ENCODE measurements around the gene EIF3D.
A peak's percentile ranks its signal among the peaks of the same experiment; 100 is the strongest.

EIF3D gene, protein sequence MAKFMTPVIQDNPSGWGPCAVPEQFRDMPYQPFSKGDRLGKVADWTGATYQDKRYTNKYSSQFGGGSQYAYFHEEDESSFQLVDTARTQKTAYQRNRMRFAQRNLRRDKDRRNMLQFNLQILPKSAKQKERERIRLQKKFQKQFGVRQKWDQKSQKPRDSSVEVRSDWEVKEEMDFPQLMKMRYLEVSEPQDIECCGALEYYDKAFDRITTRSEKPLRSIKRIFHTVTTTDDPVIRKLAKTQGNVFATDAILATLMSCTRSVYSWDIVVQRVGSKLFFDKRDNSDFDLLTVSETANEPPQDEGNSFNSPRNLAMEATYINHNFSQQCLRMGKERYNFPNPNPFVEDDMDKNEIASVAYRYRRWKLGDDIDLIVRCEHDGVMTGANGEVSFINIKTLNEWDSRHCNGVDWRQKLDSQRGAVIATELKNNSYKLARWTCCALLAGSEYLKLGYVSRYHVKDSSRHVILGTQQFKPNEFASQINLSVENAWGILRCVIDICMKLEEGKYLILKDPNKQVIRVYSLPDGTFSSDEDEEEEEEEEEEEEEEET

DNA sequence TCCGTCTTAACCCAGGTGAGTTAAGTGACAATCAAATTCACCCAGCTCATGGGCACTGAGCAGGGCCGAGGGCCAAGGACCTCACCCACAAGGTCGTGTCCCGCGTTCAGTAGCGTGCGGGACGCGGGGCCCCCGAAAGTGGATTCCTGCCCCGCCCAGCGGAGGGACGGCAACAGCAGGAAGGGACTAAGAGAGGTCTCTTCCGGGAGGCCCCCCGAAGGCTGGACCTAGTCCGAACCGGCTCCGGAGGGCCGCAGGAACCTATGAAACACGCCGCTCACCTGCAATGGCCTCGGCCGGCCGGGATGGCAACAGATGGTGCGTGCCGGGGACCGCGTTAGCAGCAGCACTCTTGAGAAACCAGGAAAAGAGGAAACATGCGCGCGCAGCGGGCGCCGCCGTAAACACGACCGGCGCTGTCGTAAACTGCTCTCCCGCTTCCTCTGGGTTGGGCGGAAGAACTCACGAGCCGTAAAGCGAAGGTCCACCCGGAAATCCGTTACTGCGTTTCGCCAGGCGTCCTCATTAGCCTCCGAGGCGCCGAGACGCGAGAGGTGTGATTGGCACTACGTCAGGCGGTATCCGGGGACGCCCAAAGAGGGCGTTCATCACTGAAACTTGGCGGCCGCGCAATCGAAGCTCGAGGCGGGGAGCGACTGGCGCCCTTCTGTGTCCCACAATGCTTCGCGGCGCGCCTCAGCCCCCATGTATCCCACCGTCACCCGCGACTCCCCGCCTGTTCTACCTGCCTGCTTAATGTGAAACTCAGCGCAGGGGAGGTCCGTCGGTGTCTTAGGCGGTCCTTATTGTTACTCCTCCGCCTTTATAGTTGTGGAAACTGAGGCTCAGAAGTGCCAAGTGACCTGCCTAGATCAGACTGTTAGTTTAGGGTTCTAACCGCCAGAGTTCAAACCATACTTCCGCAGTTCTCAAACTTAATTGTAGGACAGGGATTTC, at the start of gene EIF3D:
Gene EIF3D (minus strand): TSS at position 372 of the 957 bp plus-strand sequence. CDS start 3,045 bp downstream, outside the sequence.
- peak; percentile 94 to 100 for DNase-seq

DNA sequence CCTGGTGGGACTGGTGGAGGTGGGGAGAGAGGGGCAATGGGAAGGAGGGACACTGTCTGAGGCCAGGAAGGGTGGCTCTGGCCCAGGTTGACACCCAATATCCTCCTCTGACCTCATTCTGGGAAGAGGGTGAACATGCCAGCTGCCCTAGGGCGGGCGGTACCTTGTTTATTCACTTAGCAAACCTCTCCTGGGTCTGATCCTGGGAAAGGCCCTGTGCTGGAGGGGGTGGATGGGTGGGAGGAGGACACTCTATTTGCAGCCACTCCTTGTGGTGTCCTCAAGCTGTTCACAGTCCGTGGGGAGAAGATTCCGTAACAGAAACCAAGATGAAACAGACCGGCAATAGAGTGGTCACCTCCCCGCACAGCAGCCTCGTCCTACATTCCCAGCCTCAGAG, 49.7 kb upstream of the EIF3D start:
- no peak for DNase-seq

DNA sequence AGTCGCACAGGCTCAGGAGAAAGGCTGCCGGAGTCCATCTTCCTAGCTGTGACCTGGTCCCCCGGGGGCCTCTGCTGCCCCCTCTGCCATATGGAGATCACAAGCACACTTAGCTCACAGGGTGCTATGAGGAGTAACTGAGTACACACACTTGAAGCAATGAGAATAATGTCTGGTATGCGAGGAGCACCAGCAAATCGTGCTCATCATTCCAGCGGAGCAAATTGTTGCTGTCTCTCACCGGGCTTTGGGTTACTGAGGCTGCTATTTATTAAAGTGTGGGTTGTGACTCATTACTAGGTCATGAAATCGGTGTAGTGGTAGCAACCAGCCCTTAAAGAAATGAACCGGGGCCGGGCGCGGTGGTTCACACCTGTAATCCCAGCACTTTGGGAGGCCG, 48.1 kb upstream of the EIF3D start:
- DNase-seq = no peak

DNA sequence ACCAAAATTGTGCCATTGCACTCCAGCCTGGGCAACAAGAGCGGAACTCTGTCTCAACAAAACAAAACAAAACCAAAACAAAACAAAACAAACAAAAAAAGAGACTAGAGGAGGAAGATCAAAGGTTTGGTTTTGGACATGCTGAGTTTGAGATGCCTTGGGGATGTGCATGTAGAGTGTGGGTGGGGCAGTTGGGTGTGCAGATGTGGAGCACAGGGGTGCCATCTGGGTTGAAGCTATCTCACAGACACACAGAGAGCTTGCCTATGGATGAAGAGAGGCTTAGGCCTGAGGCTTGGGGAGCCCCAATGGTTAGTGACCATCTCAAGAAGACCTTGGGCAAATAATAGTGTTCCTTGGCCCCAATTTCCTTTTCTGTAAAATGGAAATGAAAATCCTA, 45.8 kb upstream of the EIF3D start:
- DNase-seq = no peak

DNA sequence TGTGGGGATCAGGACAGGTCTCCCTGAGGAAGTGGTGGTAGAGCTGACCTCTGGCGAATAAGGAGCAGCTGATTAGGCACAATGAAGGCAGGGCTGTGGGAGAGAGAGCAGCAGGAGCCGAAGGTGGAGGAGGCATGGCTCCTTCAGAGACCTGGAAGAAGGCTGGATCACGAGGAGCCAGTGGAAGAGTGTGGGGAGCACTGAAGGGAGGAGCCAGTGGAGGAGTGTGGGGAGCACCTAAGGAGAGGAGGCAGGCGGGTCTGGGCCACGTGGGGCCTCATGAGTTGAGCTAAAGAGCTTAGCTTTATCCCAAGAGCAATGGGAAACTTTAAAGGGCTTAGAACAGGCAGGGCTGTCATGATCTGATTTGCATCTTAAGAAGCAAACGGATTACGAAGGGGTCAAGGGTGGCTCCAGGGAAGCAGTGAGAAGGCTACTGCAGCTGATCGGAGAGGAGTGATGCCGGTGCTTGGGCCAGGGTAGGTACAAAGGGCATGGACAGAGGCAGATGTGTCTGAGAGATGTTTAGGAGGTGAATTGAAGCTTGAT, 44.9 kb upstream of the EIF3D start:
- DNase-seq = no peak

DNA sequence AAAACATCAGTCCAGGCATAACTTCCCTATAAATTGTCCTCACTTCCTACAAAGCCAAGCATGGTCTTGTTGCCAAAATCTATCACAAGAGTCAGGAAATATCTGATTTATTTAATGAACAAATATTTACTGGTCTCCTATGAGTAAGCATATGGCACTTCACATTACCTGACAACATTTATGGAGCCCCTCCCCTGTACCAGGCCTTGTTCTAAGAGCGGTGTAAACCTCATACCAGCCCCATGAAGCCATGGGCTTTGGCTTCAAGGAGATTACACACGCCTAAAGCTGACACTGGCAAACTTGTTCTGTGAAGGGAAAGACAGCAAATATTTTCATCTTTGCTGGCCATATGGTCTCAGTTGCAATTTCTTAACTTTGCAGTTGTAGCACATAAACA, 43.0 kb upstream of the EIF3D start:
- DNase-seq = no peak

DNA sequence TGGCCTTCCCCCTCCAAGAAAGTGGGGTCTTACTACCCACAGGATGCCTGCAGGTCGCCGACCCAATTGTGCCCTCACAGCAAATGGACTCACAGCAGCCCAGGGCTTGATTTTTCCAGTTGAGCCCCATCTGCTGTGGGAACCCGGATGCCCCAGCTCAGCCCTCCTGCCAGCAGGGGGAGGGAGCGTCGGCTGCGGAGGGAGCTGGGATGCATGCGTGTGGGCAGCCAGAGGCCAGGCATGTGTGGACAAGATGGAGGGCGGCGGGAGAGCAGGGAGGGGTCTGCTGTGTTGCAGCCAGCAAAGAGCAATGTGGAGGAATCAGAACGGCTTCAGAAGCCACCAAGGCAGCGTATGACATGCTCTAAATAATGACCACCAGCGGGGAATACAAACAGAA, 41.0 kb upstream of the EIF3D start:
- no peak for DNase-seq

DNA sequence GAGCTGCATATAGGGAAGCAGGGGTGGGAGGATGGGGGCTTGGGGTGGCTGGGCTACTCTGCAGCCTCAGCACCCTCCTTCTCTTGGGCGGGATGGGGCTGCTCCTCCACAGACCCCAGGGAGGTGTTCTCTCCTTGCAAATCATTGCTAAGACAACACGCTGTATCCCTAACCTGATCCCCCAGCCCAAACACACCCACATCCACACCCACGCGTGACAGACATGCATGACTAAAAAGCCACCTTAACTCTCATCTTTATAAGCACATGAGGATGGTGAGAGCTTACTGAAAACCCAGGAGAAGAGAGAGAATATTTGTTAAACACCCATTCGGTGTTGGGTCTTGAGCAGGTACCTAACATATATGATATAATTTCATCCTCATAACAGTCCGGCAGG, 39.9 kb upstream of the EIF3D start:
- no peak for DNase-seq

DNA sequence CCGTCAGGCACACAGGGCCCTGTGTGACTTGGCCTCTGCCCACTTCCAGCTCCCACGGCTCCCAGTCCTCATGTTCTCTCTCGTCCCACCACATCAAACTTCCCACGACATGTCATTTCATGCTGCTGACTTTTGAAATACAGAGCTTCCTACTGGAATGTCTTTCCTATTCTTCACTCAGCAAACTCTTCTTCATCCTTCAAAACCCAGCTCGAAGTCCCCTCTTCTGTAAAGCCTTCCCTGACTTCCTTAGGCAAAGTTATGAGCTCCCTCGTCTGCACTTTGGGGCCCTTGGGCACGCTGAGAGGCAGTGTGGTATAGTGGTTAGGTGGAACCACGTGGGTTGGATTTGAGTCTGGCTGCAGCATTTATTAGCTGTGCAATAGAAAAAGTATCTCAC, 37.8 kb upstream of the EIF3D start:
- DNase-seq = no peak

DNA sequence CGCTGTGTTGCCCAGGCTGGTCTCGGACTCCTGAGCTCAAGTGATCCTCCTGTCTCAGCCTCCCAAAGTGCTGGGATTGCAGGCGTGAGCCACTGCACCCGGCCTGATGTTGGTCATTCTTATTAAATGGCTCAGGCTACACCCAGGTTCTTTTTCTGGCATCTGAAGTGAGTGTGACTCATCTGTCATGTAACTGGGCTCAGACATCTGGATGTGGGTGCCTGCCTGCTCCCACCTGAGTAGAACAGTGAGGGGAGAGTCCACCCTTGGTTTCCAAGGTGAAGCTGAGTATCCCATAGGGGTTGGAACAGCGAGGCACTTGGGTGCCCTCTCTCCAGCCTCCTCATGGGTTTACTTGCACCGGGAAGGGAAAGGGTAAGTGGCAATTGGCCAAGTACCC, 36.7 kb upstream of the EIF3D start:
- no peak for DNase-seq

DNA sequence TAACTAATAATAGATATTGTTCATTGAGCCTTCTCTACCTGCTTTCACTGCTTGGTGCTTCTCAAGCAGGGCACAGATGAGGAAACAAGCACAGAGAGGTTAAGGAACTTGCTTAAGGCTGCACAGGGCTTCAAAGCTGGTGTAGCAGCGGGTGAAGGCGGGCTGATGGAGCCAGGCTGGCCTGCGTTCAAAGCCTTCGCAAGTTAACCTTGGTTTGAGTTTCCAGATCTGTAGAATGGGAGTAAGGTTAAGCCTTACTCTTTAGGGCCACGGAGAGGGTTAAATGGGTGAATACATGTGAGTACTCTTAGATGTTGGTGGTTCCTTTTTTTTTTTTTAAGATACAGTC, 36.2 kb upstream of the EIF3D start:
- DNase-seq = no peak

DNA sequence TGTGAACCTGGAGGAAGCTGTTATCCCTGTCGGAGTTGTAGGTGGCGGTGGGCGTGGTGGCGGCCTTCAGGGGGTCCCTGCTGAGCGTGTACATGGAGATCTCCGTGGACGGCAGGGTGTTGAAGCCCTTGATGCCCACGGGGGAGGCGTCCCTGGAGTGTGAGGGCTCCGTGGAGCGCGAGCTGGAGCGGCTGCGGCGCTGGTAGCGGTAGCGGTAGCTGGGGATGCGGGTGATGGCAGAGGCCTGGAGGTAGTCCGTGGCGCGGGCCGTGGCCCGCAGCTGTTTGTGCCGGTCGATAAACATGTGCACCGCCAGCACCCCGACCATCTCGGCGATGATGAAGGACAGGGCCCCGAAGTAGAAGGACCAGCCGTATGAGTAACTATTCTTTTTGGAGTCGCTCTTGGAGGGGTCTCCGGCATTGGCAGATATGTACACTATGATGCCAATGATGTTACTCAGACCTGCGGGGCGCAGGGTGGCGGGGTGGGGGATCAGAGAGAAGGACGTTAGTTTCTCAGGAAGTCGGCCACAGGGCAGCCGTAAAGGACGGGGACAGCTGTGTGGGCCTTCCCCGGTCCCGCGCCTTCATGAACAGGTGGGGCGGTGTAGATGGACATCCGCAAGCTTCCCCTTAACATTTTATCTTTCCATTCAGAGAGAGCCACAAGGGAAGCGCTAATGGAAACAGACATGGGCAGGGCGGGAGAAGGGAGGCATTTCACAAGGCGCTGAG, 35.6 kb upstream of the EIF3D start:
- DNase-seq = no peak

DNA sequence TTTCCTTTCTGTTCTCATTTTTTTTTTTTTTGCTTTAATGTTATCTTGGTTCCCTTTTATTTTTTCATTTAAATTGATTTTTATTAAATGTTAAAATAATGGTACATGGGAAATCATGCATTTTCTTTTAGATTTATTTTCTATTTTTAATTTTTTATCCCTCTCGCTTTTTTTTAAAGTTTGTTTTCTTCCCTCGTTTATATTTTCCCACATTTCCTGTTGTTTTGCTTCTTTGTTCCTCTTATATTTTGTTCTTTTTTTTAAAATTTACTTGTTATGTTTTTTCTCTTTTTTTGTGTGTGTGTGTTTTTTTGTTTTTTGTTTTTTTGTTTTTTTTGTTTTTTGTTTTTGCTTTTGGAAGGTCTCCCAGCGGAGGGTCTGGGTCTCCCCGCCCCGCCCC, 34.9 kb upstream of the EIF3D start:
- DNase-seq = no peak

DNA sequence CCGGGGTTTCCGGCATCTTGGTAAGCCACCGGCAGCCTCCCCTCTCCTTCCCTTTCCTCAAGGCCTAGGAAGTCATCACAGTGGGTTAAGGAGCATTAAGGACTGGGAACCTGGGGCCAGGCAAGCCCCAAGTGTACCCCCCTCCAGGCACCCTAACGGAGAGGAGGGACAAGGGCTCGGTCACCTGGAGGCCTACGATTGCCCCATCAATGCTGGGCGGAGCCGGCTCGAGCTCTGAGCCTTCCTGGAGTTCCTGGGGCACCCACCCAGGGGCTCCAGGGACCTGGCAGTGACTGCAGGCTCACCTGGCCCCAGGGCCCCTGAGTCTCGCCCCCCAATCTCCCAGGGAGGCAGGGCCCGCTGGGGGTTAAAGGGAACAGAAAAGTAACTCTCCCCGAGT, 34.5 kb upstream of the EIF3D start:
- DNase-seq = no peak

DNA sequence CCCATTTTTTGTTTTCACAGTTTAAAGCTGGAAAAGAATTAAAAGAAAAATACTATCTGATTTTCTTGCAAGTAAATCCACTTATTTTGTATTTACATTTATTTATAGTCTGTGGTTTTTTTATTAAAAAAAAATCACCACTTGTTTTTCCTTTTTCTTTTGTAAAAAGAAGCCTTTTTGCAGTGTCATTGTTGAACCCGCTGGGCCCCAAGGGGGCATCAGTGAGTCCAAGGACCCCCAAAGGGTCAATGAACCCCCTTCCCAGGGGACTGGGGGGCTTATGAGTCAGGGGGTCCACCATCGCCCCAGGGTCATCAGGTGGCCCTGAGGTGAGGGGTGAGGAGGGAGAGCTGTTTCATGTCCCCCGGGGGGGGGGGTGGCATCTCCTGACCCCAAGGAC, 34.0 kb upstream of the EIF3D start:
- no peak for DNase-seq

DNA sequence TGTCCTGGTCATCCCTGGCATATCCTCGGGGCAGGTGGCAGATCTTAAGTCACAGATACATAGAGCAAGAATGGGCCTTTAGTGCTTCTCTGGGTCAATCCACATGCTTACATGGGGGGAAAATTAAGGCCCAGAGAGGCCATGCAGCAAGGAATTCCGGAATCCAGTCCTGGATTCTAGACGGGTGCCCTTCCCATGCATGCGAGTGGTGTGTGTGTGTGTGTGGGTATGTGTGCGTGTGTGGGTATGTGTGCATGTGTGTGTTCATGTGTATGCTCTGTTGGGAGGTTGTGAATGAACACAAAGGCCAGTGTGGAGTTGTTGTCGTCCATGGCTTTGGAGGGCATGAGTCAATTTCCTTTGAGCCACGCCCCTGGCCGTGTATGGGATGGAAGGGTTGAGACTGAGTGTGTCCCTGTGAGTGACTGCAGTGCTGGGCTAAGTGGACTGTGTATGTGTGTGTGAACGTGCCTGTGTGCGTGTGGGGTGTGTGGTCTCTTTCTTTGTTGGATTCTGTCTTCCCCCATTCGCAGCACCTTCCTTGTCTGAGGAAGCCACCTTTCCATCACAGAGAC, 33.4 kb upstream of the EIF3D start:
- DNase-seq = no peak

DNA sequence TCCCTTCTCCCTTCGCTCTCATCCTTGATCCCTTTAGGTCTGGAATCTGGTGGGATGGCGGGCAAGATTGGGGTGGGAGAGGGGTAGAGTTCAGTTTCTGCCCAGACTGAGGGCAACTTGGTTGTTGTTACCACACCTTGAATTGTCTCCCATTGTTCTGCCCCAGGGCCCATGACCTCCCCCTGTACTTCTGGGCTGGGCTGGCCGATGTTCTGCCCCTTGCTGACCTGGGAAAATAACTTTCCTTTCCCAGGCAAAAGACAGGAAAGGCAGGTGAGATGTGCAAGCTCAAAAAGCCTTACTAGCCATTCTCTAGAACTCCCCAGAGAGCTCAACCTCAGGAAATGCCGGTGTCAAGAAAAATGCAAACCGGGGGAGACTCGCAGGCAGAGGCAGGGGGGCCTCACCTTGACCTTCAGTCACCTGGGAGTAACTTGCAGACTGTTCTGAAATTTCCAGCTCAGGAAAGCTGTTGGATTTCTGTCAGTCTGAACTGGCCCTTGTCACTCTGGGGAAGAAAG, 32.4 kb upstream of the EIF3D start:
- no peak for DNase-seq

DNA sequence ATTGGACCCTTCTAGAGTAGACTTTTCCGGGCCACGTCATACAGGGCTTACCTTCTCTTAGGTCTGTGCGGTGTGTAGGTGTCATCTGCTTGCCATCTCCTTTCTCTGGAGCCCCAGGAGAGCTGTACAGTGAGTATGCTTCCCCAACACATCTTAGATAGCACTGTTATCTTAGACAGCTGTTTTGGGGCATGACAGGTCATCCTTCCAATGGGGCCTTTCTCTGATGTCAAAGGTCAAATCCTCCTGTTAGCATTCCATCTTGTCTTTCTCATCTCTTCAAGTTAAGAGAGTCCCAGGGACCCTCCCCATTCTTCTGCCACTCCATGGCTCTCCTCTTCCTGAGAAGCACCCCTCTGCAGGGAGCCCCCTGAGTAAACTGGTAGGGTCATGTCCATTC, 31.0 kb upstream of the EIF3D start:
- no peak for DNase-seq

DNA sequence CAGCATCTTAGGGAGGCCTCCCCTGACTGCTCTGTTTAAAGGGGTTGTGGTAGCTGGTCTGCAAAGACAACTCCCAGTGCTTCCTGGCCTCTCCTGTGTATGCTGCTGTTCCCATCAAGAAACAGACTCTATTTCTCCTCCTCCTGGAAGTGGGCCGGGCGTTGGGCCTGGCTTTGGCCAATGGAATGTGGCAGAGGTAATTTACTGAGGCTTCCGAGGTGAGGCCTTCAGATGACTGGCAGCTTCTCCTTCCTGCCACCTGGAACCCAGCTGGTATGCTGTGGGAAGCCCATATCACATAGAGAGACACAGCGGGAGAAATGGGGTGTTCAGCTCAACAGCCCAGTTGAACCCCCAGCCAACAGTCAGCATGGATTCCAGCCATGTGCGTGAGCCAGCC, 25.1 kb upstream of the EIF3D start:
- no peak for DNase-seq

DNA sequence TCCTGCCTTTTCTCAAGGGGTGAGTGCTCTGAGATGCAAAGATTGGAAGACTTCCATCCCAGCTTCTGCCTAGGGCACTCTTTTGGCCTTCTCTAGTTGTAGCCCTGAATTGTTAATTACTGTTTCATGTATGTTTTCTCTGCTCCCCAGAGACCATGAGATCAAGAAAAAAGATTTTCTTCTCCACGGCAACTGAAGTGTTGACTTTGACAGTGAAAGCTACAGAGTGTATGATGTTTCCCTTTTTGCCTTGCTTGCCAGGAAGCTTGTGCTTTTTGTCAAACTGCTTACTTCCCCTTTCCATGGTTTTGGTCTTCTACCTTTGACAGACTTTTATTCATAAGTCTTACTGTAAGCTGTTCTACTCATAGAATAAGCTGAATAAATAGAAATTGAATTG, 23.3 kb upstream of the EIF3D start:
- DNase-seq = peak in 1 of 2 donors; percentile 64

DNA sequence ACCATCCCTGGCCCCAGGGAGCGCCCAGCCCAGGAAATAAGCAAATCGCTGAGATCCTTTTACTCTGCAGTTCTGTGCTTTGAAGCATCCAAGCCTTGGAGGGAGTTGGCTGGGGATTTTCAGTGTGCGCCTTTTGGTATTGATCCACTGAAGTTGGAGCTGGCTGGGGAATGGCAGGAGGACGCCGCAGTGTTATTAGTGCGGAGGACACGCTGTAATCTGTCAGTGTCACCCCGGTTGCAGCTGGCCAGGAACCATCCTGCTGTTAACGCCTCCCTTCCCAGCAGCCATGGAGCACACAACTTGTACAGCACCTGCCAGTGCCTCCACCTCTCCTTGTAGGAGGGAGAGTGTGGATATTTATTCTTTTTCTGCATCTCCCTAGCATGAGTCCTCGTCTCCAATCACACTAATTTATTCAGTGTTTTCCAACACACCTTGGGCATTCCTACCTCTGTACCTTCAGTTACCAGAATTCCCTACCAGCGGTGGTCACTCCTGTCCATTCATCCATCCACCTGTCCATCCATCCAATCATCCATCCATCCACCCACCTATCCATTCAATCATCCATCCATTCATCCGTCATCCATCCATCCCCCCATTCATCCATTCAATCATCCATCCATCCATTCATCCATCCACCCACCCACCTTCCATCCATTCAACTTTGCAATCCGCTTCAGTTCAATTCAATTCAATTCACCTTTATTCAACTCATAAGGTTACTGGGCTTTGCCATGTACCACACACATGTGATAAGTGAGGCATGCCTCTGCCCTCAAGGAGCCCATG, 21.9 kb upstream of the EIF3D start:
- no peak for DNase-seq

Measured in bone marrow (tissue), 2 donors.